SK-N-SH (cell line): Measurements from ENCODE around the gene PCNA.

Experiments used
- CTCF ChIP-seq: fragments of 200-600 bp; sonication (generic); IDR thresholded peaks from 2 replicates; pipeline ENCODE4 v1.6.1; 2017; ENCODE audit warnings: antibody characterized with exemption, mild to moderate bottlenecking, moderate library complexity
- EP300 ChIP-seq, 2 experiments: IDR thresholded peaks; 2 replicates each; pipeline versions ENCODE4 v1.4.0 to v1.6.1; 2012; ENCODE audit warnings: borderline replicate concordance in 1 of 2, low read depth in 1 of 2, low read length in 1 of 2
- EZH2phosphoT487 ChIP-seq: fragments of 200-600 bp; sonication (generic); IDR thresholded peaks from 2 replicates; pipeline ENCODE4 v1.6.1; 2017; ENCODE audit warnings: low read depth, mixed run types, mild to moderate bottlenecking, antibody characterized with exemption, moderate library complexity, borderline replicate concordance
- MAX ChIP-seq: IDR thresholded peaks from 2 replicates; pipeline ENCODE4 v1.4.0; 2012; ENCODE audit warnings: low read depth
- NFIC ChIP-seq: IDR thresholded peaks from 2 replicates; pipeline ENCODE4 v1.4.0; 2012; ENCODE audit warnings: borderline replicate concordance
- REST ChIP-seq: IDR thresholded peaks from 2 replicates; pipeline ENCODE4 v1.6.1; 2012; ENCODE audit warnings: mild to moderate bottlenecking, low read depth, low read length, moderate library complexity
- TAF1 ChIP-seq: IDR thresholded peaks from 2 replicates; pipeline ENCODE4 v1.6.1; 2012; ENCODE audit warnings: low read depth, mild to moderate bottlenecking, low read length, moderate library complexity, borderline replicate concordance

GRCh38 chr20:5127859-5128424 lies 8.2 kb upstream of the PCNA start:
- TF ChIP-seq NFIC (no peak), CTCF (no peak), MAX (no peak), TAF1 (no peak), EZH2phosphoT487 (no peak), REST (no peak), EP300 (IDR thresholded peaks at IDR 0.05; ENCODE audit: borderline replicate concordance in 1 of 2, low read depth in 1 of 2, low read length in 1 of 2) (no peak)
